ENCODE data around the gene KLHL11. TPM values are rescaled to one million over a fixed set of nuclear protein-coding genes. Genes with fewer than 3 reads are reported as not detected.

KLHL11 gene
- total and polyA plus RNA-seq, 7 donors, result 1.1 to 6.1 (median 2.4) TPM

DNA sequence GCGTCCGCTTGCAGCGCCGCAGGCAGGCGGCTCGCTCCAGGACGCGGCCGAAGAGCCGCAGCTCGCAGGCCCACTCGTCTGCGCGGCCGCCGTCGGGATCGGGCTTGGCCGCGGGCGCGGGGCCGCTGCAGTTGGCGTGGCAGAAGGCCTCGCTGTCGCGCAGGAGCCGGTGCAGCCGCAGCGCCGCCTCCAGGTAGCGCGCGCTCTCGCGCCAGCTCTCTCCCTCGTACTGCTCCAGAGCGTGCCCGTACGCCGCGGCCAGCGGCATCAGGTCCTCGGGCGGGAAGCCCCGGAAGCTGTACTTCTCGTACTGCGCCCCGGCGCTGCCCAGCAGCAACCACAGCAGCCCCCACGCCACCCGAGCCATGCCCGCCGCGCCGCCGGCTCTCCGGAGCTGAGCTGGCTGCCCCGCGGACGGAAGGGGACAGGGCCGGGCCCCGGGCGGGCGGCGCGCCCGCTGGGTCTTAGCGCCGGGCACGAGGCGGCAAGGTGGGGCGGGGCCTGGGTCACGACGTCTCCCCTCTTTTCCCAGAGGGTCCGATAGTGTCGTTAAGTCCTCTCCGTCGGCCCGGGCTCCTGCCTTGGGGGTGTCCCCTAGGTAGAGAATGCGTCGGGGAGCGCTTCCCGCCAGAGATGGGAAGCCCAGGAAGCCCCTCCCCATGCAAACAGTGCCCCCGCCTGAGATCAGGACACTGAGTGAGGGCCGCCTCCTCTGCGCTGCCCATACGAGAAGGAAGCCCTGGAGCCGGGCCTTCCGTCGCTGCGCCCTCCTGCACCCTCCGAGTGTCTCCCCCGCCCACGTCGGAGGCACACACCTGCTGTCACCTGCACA is 53.5 kb downstream of the KLHL11 start, which contains the start of gene P3H4:
P3H4 (minus strand) TSS at position 401 of the 832 bp plus-strand sequence; CDS start at position 367, 34 bp downstream.
- H3K9me3 ChIP-seq, result no peaks in the 10 kb centered on the region
- H3K27me3 ChIP-seq (ENCODE audit: insufficient read depth in 3 of 3, low read length in 2 of 3), result no peaks in the 10 kb centered on the region
- DNase-seq (peak; percentile 78 to 89), ATAC-seq (peak; percentile 79 to 88 (median 86))
- TF ChIP-seq, protein P1, sequence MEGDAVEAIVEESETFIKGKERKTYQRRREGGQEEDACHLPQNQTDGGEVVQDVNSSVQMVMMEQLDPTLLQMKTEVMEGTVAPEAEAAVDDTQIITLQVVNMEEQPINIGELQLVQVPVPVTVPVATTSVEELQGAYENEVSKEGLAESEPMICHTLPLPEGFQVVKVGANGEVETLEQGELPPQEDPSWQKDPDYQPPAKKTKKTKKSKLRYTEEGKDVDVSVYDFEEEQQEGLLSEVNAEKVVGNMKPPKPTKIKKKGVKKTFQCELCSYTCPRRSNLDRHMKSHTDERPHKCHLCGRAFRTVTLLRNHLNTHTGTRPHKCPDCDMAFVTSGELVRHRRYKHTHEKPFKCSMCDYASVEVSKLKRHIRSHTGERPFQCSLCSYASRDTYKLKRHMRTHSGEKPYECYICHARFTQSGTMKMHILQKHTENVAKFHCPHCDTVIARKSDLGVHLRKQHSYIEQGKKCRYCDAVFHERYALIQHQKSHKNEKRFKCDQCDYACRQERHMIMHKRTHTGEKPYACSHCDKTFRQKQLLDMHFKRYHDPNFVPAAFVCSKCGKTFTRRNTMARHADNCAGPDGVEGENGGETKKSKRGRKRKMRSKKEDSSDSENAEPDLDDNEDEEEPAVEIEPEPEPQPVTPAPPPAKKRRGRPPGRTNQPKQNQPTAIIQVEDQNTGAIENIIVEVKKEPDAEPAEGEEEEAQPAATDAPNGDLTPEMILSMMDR (IDR thresholded peaks at IDR 0.05), result peak; percentile 64
- peak within 1 kb of the TSS; percentile 82 for H3K4me3 ChIP-seq
- H3K36me3 ChIP-seq (ENCODE audit: insufficient read depth in 1 of 2, low read depth in 1 of 2), result no peaks in the 10 kb centered on the region
- intact Hi-C loops (cut with DNase I), result no loop called here
- WGBS, 3 donors, result 0 to 1% (median 1%) methylated on average over 33 to 96 of the region's 96 CpGs
- H3K4me1 ChIP-seq, result no peaks in the 10 kb centered on the region
- peak within 1 kb of the TSS; percentile 4 for H3K27ac ChIP-seq

DNA sequence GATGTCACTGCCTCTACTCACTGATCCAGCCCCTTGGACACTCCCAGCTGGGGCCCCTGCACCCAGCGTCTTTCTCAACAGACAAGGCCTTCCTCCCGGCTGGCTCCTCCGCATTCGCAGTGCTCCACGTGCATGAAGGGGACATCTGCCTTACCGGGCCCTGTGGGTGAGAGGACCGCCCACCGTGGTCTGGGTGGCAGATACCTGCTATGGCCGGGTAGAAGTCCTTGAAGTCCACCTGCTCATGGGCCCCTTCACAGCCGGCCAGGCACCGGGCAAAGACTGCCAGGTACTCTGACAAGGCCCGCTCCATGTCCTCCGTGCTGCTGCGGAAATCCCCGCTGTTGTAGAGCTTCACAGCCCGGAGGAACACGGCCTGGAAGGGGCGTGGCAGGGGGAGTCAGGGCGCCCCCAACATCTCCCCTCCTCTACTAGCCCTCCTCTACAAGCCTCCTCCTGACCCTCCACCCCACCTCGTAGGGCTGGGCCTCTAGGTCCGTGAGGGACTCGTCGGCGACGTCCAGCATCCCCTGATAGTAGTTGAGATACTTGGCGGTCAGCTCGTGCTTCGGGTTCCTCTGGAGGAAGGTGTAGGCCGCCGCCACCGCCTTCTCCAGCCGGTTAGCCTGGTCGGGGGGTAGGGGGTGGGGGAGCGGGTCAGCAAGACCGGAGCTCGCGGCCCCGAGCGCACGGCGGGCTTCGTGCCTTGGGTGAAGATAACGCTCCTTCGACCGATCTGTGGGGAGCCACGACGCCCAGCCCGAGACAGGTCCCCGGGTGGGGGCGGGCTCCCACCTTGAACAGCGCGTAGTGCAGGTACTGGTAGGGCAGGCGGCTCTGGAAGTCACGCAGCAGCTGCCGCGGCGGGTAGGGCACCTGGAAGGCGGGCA is 54.3 kb downstream of the KLHL11 start:
- intact Hi-C loops (cut with DNase I), result no loop called here
- DNase-seq (no peak), ATAC-seq (no peak)
- H3K36me3 ChIP-seq (ENCODE audit: insufficient read depth in 1 of 2, low read depth in 1 of 2), result no peaks in the 10 kb centered on the region
- H3K4me1 ChIP-seq, result no peaks in the 10 kb centered on the region
- peak overlapping the region; percentile 82 for H3K4me3 ChIP-seq
- no peak overlapping the region for H3K27ac ChIP-seq
- H3K9me3 ChIP-seq, result no peaks in the 10 kb centered on the region
- TF ChIP-seq, protein P1 (IDR thresholded peaks at IDR 0.05), result no peak
- 25 to 27% (median 25%) methylated on average over 56 to 58 of the region's 58 CpGs for WGBS, 3 donors
- H3K27me3 ChIP-seq (ENCODE audit: insufficient read depth in 3 of 3, low read length in 2 of 3), result no peaks in the 10 kb centered on the region

DNA sequence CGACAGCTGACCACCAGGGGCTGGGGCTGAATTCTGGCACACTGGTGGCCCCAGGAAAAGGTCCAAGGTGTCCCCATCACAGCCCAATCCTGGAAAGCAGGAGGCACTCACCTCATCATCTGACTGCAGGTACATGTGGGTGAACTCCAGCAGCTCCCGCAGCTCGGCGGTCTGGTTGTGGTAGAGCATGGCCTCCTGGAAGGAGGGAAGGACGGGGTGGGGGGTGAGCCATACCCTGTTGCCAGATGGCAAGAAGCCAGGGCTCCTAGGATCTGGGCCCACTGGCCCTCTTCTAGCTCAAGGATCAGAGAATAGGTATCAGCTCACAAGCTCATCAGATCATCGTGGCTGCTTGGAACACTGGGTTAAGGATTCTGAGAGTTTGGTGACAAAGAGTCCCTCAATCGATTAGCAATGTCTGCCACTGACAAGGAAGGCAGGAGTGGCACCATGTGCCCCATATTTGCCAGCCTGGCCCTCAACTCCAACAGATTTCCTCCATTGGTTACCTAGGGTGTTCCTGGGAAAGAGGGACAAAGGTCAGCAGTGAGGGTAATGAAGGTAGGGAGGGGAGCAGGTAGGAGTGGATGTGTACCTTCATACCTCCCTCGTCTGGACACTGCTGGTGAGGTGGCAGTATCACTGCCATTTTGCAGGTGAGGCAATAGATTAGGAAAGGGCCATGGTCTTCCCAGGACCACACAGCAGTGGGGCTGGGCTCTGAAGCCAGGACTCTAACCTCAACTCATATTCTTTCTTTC is 58.4 kb downstream of the KLHL11 start:
- no peak overlapping the region for H3K4me3 ChIP-seq
- H3K4me1 ChIP-seq, result no peaks in the 10 kb centered on the region
- TF ChIP-seq, protein P1 (IDR thresholded peaks at IDR 0.05), result no peak
- ATAC-seq (no peak), DNase-seq (no peak)
- no peaks in the 10 kb centered on the region for H3K27me3 ChIP-seq (ENCODE audit: insufficient read depth in 3 of 3, low read length in 2 of 3)
- H3K36me3 ChIP-seq (ENCODE audit: insufficient read depth in 1 of 2, low read depth in 1 of 2), result no peaks in the 10 kb centered on the region
- no peak overlapping the region for H3K27ac ChIP-seq
- WGBS, 3 donors, result 82 to 89% (median 85%) methylated on average over 8 of the region's 8 CpGs
- intact Hi-C loops (cut with DNase I), result no loop called here
- H3K9me3 ChIP-seq, result no peaks in the 10 kb centered on the region

Other genes with a start within 250 kb of the KLHL11 start
- gene KRT17, start 240.8 kb downstream of the KLHL11 start, total RNA-seq, result not detected
- under 1 TPM; 0.10 to 0.38 (median 0.20) TPM for gene KRT17, start 240.8 kb downstream of the KLHL11 start, polyA plus RNA-seq
- 1,000 to 10,000 TPM; 1,399 to 2,094 (median 1,752) TPM for gene EIF1, start 176.5 kb downstream of the KLHL11 start, total RNA-seq
- 1,000 to 10,000 TPM; 1,437 to 2,724 (median 2,114) TPM for gene EIF1, start 176.5 kb downstream of the KLHL11 start, polyA plus RNA-seq
- gene GAST, start 153.1 kb downstream of the KLHL11 start, total RNA-seq, result not detected
- gene GAST, start 153.1 kb downstream of the KLHL11 start, polyA plus RNA-seq, result not detected
- gene HAP1, start 130.8 kb downstream of the KLHL11 start, total RNA-seq, result under 1 TPM in 2 of 4 donors, not detected in 2; 0.06 to 0.14 TPM
- under 1 TPM; under 0.01 to 0.03 (median 0.01) TPM for gene HAP1, start 130.8 kb downstream of the KLHL11 start, polyA plus RNA-seq
- gene JUP, start 78.7 kb downstream of the KLHL11 start, total RNA-seq, result 10 to 100 TPM; 19.4 to 55.0 (median 43.5) TPM
- 10 to 100 TPM in 2 of 3 donors, 1 to 10 TPM in 1; 9.4 to 30.3 (median 25.8) TPM for gene JUP, start 78.7 kb downstream of the KLHL11 start, polyA plus RNA-seq
- gene P3H4, start 53.5 kb downstream of the KLHL11 start, total RNA-seq, result 1 to 10 TPM; 1.7 to 3.4 (median 2.5) TPM
- gene P3H4, start 53.5 kb downstream of the KLHL11 start, polyA plus RNA-seq, result 1 to 10 TPM in 2 of 3 donors, under 1 TPM in 1; 0.58 to 1.5 (median 1.4) TPM
- gene FKBP10, start 52.4 kb downstream of the KLHL11 start, total RNA-seq, result 1 to 10 TPM; 5.4 to 9.5 (median 6.8) TPM
- gene FKBP10, start 52.4 kb downstream of the KLHL11 start, polyA plus RNA-seq, result 1 to 10 TPM; 3.9 to 5.8 (median 4.7) TPM
- 10 to 100 TPM; 12.2 to 19.3 (median 17.7) TPM for gene NT5C3B, start 29.2 kb downstream of the KLHL11 start, total RNA-seq
- gene NT5C3B, start 29.2 kb downstream of the KLHL11 start, polyA plus RNA-seq, result 10 to 100 TPM; 18.3 to 27.5 (median 22.5) TPM
- gene KLHL10, start 27.6 kb downstream of the KLHL11 start, total RNA-seq, result not detected
- under 1 TPM in 1 of 3 donors, not detected in 2; 0.04 TPM for gene KLHL10, start 27.6 kb downstream of the KLHL11 start, polyA plus RNA-seq
- 10 to 100 TPM; 18.6 to 24.1 (median 21.5) TPM for gene ACLY, start 53.5 kb upstream of the KLHL11 start, total RNA-seq
- 10 to 100 TPM; 10.5 to 20.5 (median 17.9) TPM for gene ACLY, start 53.5 kb upstream of the KLHL11 start, polyA plus RNA-seq
- under 1 TPM in 2 of 4 donors, not detected in 2; 0.17 to 0.32 TPM for gene ODAD4, start 65.2 kb upstream of the KLHL11 start, total RNA-seq
- under 1 TPM; 0.31 to 0.99 (median 0.63) TPM for gene ODAD4, start 65.2 kb upstream of the KLHL11 start, polyA plus RNA-seq
- 10 to 100 TPM; 21.0 to 26.8 (median 22.9) TPM for gene CNP, start 101.4 kb upstream of the KLHL11 start, total RNA-seq
- gene CNP, start 101.4 kb upstream of the KLHL11 start, polyA plus RNA-seq, result 10 to 100 TPM; 17.6 to 22.6 (median 21.2) TPM
- gene DNAJC7, start 152.0 kb upstream of the KLHL11 start, total RNA-seq, result 100 to 1,000 TPM in 1 of 4 donors, 10 to 100 TPM in 3; 66.3 to 102 (median 76.9) TPM
- gene DNAJC7, start 152.0 kb upstream of the KLHL11 start, polyA plus RNA-seq, result 100 to 1,000 TPM in 1 of 3 donors, 10 to 100 TPM in 2; 85.4 to 142 (median 93.3) TPM
- 10 to 100 TPM; 35.0 to 46.8 (median 39.4) TPM for gene NKIRAS2, start 154.7 kb upstream of the KLHL11 start, total RNA-seq
- gene NKIRAS2, start 154.7 kb upstream of the KLHL11 start, polyA plus RNA-seq, result 10 to 100 TPM; 41.5 to 81.1 (median 43.1) TPM
- 1 to 10 TPM in 2 of 4 donors, under 1 TPM in 2; 0.56 to 1.2 (median 0.82) TPM for gene C17orf113, start 185.2 kb upstream of the KLHL11 start, total RNA-seq
- gene C17orf113, start 185.2 kb upstream of the KLHL11 start, polyA plus RNA-seq, result under 1 TPM; 0.08 to 0.22 (median 0.12) TPM
- 1 to 10 TPM in 3 of 4 donors, under 1 TPM in 1; 0.50 to 9.2 (median 1.1) TPM for gene ZNF385C, start 233.1 kb upstream of the KLHL11 start, total RNA-seq
- under 1 TPM; 0.22 to 0.36 (median 0.32) TPM for gene ZNF385C, start 233.1 kb upstream of the KLHL11 start, polyA plus RNA-seq
- gene DHX58, start 247.3 kb upstream of the KLHL11 start, total RNA-seq, result 1 to 10 TPM; 2.0 to 4.2 (median 3.1) TPM
- 1 to 10 TPM; 1.3 to 2.8 (median 2.0) TPM for gene DHX58, start 247.3 kb upstream of the KLHL11 start, polyA plus RNA-seq